H1 (cell line): Measurements from ENCODE around the gene KCNQ1.

Experiments
- CTCF ChIP-seq, 3 experiments: IDR thresholded peaks; 1 replicate in 2 of 3; 2 replicates in 1 of 3; pipeline versions ENCODE4 v1.5.1 to v1.6.1; 2011; ENCODE audit warnings: low read length in 3 of 3, mild to moderate bottlenecking in 3 of 3, inconsistent platforms in 2 of 3, low read depth in 1 of 3, moderate library complexity in 1 of 3; ENCODE audit not compliant: insufficient read depth in 1 of 3; ENCODE audit errors: control extremely low read depth in 1 of 3
- EZH2 ChIP-seq: fragments of 200-600 bp; sonication (generic); IDR thresholded peaks from 2 replicates; pipeline ENCODE4 v1.7.1; 2012; ENCODE audit warnings: low read depth, mild to moderate bottlenecking, moderate library complexity, low read length, inconsistent platforms; ENCODE audit not compliant: severe bottlenecking
- FOSL1 ChIP-seq: IDR thresholded peaks from 2 replicates; pipeline ENCODE4 v1.6.1; 2011; ENCODE audit warnings: mild to moderate bottlenecking, low read depth, low read length, moderate library complexity; ENCODE audit not compliant: insufficient read depth
- GABPA ChIP-seq: IDR thresholded peaks from 2 replicates; pipeline ENCODE4 v1.6.1; 2011; ENCODE audit warnings: mild to moderate bottlenecking, low read length, moderate library complexity, borderline replicate concordance; ENCODE audit not compliant: insufficient read depth
- NANOG ChIP-seq: IDR thresholded peaks from 2 replicates; pipeline ENCODE4 v1.6.1; 2011; ENCODE audit warnings: low read length, low read depth, mild to moderate bottlenecking, inconsistent platforms; ENCODE audit not compliant: insufficient read depth, poor library complexity, severe bottlenecking
- POLR2A ChIP-seq, 2 experiments: IDR thresholded peaks; 1 replicate in 1 of 2; 2 replicates in 1 of 2; pipeline ENCODE4 v1.6.1; 2011; ENCODE audit warnings: low read depth in 2 of 2, low read length in 2 of 2, mild to moderate bottlenecking in 2 of 2; ENCODE audit errors: control extremely low read depth in 1 of 2
- POLR2AphosphoS5 ChIP-seq: IDR thresholded peaks from 2 replicates; pipeline ENCODE4 v1.6.1; 2011; ENCODE audit warnings: low read depth, low read length
- RAD21 ChIP-seq, 2 experiments: IDR thresholded peaks in 1 of 2; conservative IDR thresholded peaks in 1 of 2; 2 replicates each; pipeline ENCODE4 v1.6.1; 2011; ENCODE audit warnings: low read depth in 2 of 2, low read length in 2 of 2, improper control_type of control experiment in 1 of 2, inconsistent platforms in 1 of 2, mild to moderate bottlenecking in 1 of 2, moderate library complexity in 1 of 2
- RXRA ChIP-seq: IDR thresholded peaks from 2 replicates; pipeline ENCODE4 v1.6.1; 2011; ENCODE audit warnings: low read depth, mild to moderate bottlenecking, low read length, moderate library complexity; ENCODE audit not compliant: insufficient read depth
- SIN3A ChIP-seq, 2 experiments: IDR thresholded peaks in 1 of 2; conservative IDR thresholded peaks in 1 of 2; 2 replicates each; pipeline ENCODE4 v1.6.1; 2011 to 2012; ENCODE audit warnings: low read length in 2 of 2, improper control_type of control experiment in 1 of 2, low read depth in 1 of 2, mild to moderate bottlenecking in 1 of 2
- SP1 ChIP-seq: IDR thresholded peaks from 2 replicates; pipeline ENCODE4 v1.6.1; 2011; ENCODE audit warnings: low read depth, low read length
- TAF1 ChIP-seq: IDR thresholded peaks from 2 replicates; pipeline ENCODE4 v1.6.1; 2011; ENCODE audit warnings: mild to moderate bottlenecking, low read depth, low read length
- YY1 ChIP-seq: IDR thresholded peaks from 2 replicates; pipeline ENCODE4 v1.6.1; 2011; ENCODE audit warnings: low read depth, mild to moderate bottlenecking, low read length

- TF ChIP-seq POLR2A (IDR thresholded peaks at IDR 0.05; ENCODE audit: control extremely low read depth in 1 of 2, low read depth in 2 of 2, low read length in 2 of 2) (no peak), GABPA (no peak), RAD21 (IDR thresholded peaks at IDR 0.05 in 1 of 2, conservative IDR thresholded peaks at IDR 0.05 in 1 of 2; ENCODE audit: low read depth in 2 of 2, low read length in 2 of 2) (no peak), CTCF (IDR thresholded peaks at IDR 0.05; ENCODE audit: control extremely low read depth in 1 of 3, insufficient read depth in 1 of 3, low read depth in 1 of 3, low read length in 3 of 3) (no peak), RXRA (no peak), NANOG (no peak), FOSL1 (no peak), EZH2 (no peak), YY1 (no peak), POLR2AphosphoS5 (no peak), SIN3A (conservative IDR thresholded peaks at IDR 0.05 in 1 of 2, IDR thresholded peaks at IDR 0.05 in 1 of 2; ENCODE audit: low read depth in 1 of 2, low read length in 2 of 2) (no peak), SP1 (no peak), TAF1 (no peak)
These were observed 270.1 kb downstream of the KCNQ1 start for GRCh38 chr11:2714871-2715270.
